ENCODE data around the gene ITGB1BP2.
"Not testable (repeated sequence)": the region's sequence is repeated elsewhere in the genome, so short reads cannot be mapped to it uniquely, and the experiment has no call there.

GRCh38 chrX:71316959-71317358, 15.4 kb downstream of the ITGB1BP2 start:
- TF ChIP-seq CTCF (IDR thresholded peaks at IDR 0.05); POLR2AphosphoS5 (IDR thresholded peaks at IDR 0.05; ENCODE audit: insufficient read depth in 1 of 2, low read depth in 1 of 2): not testable (repeated sequence)

Data from vagina (tissue), 2 donors.